GM12878 (cell line): ENCODE measurements around the gene ZNF775. TPM values are rescaled to one million over a fixed set of nuclear protein-coding genes. Genes with fewer than 3 reads are reported as not detected.
A peak's percentile ranks its signal among the peaks of the same experiment; 100 is the strongest.

ENCODE experiments used
- ATF3 ChIP-seq: IDR thresholded peaks from 2 replicates; pipeline ENCODE4 v1.6.1; 2011; ENCODE audit warnings: low read depth, mild to moderate bottlenecking, low read length, moderate library complexity, borderline replicate concordance; ENCODE audit errors: extremely low read depth
- ATF7 ChIP-seq: fragments of 450-650 bp; IDR thresholded peaks from 2 replicates; pipeline ENCODE4 v1.6.1; 2016; ENCODE audit warnings: low read depth, mild to moderate bottlenecking
- CBX3 ChIP-seq: fragments of 200-600 bp; sonication (generic); IDR thresholded peaks from 2 replicates; pipeline ENCODE4 v1.6.1; 2016; ENCODE audit warnings: low read depth, borderline replicate concordance
- CHD2 ChIP-seq: IDR thresholded peaks from 2 replicates; pipeline ENCODE4 v1.6.1; 2011; ENCODE audit warnings: low read depth, low read length, improper control_type of control experiment, borderline replicate concordance
- EED ChIP-seq: sonication (generic); IDR thresholded peaks from 2 replicates; pipeline ENCODE4 v1.6.1; 2016; ENCODE audit warnings: antibody characterized with exemption, low read depth
- HDAC2 ChIP-seq: fragments of 200-600 bp; sonication (generic); IDR thresholded peaks from 2 replicates; pipeline ENCODE4 v1.6.1; 2017
- IKZF2 ChIP-seq, 2 experiments: fragments of 450-650 bp; IDR thresholded peaks; 2 replicates each; pipeline ENCODE4 v1.6.1; 2017; ENCODE audit warnings: mild to moderate bottlenecking in 2 of 2, moderate library complexity in 2 of 2
- MEF2B ChIP-seq: fragments of 450-650 bp; IDR thresholded peaks from 2 replicates; pipeline ENCODE4 v1.6.1; 2018; ENCODE audit warnings: mild to moderate bottlenecking, moderate library complexity; ENCODE audit not compliant: partially characterized antibody, poor library complexity, severe bottlenecking
- NBN ChIP-seq: fragments of 450-650 bp; IDR thresholded peaks from 2 replicates; pipeline ENCODE4 v1.6.1; 2016
- NFIC ChIP-seq: IDR thresholded peaks from 2 replicates; pipeline ENCODE4 v1.6.1; 2012; ENCODE audit warnings: low read depth, mild to moderate bottlenecking, inconsistent platforms, low read length, moderate library complexity
- NFXL1 ChIP-seq: fragments of 450-650 bp; IDR thresholded peaks from 2 replicates; pipeline ENCODE4 v1.6.1; 2017; ENCODE audit warnings: antibody characterized with exemption, mild to moderate bottlenecking, borderline replicate concordance
- NR2C1 ChIP-seq: fragments of 450-650 bp; IDR thresholded peaks from 2 replicates; pipeline ENCODE4 v1.6.1; 2017; ENCODE audit warnings: antibody characterized with exemption, mild to moderate bottlenecking, moderate library complexity
- PRDM15 ChIP-seq: fragments of 450-650 bp; formaldehyde crosslinking; IDR thresholded peaks from 2 replicates; pipeline ENCODE4 v1.4.0; 2020; ENCODE audit warnings: mild to moderate bottlenecking, moderate library complexity
- RCOR1 ChIP-seq: conservative IDR thresholded peaks from 2 replicates; pipeline ENCODE4 v1.6.1; 2012; ENCODE audit warnings: low read depth, low read length, improper control_type of control experiment
- RELA ChIP-seq: fragments of 450-650 bp; IDR thresholded peaks from 2 replicates; pipeline ENCODE4 v1.8.0; 2014; ENCODE audit warnings: borderline replicate concordance; ENCODE audit not compliant: partially characterized antibody
- SIX5 ChIP-seq: IDR thresholded peaks from 2 replicates; pipeline ENCODE4 v1.6.1; 2011; ENCODE audit warnings: mild to moderate bottlenecking, low read depth, low read length, moderate library complexity; ENCODE audit not compliant: severe bottlenecking
- SKIL ChIP-seq: fragments of 450-650 bp; IDR thresholded peaks from 2 replicates; pipeline ENCODE4 v1.6.1; 2017; ENCODE audit warnings: mild to moderate bottlenecking, low read depth, inconsistent platforms; ENCODE audit not compliant: poor library complexity, severe bottlenecking
- ZBTB33 ChIP-seq: fragments of 450-650 bp; IDR thresholded peaks from 2 replicates; pipeline ENCODE4 v1.6.1; 2017; ENCODE audit warnings: mild to moderate bottlenecking
- ZNF274 ChIP-seq: IDR thresholded peaks from one replicate; pipeline ENCODE4 v1.8.0; 2011; ENCODE audit not compliant: insufficient read length, insufficient read depth
- ZNF687 ChIP-seq: fragments of 450-650 bp; IDR thresholded peaks from 2 replicates; pipeline ENCODE4 v1.6.1; 2017; ENCODE audit warnings: mild to moderate bottlenecking, moderate library complexity
- polyA plus RNA-seq, 11 experiments: library from polyadenylated mRNA; depleted of rRNA in 4 of 11; unstranded in 6 of 11; stranded (reverse) in 5 of 11; fragments of >200 nt; fragmentation: Nextera tagmentation in 4 of 11; fragmentation: Illumina TruSeq in 1 of 11; extraction: Ambion mirVana in 4 of 11; extraction: Trizol in 1 of 11; gene quantifications; 1 replicate in 1 of 11; 2 replicates in 10 of 11; pipeline versions ENCODE4 v1.2.1 to v1.2.3, GENCODE V29; 2011 to 2016; ENCODE audit warnings: inconsistent platforms in 2 of 11, missing spikeins in 2 of 11, low read depth in 1 of 11
- total RNA-seq, 4 experiments: library from RNA; depleted of rRNA in 3 of 4; stranded (reverse); fragments of >200 nt in 3 of 4; fragmentation: Illumina TruSeq in 1 of 4; extraction: Trizol in 1 of 4; gene quantifications; 2 replicates each; pipeline versions ENCODE4 v1.2.1 to v1.2.3, GENCODE V29; 2013 to 2021

The ZNF775 gene
- total and polyA plus RNA-seq, 10 of the 15 experiments (the other 5 are each of a cell fraction or from before 2014, with no cell fraction given), result 0.05 to 14.3 (median 2.1) TPM

- TF ChIP-seq ZNF687 (peak; percentile 97), ZNF274 (no peak), MEF2B (no peak), RCOR1 (no peak), ATF3 (no peak), RELA (peak; percentile 11), HDAC2 (no peak), EED (no peak), NFXL1 (no peak), SIX5 (no peak), SKIL (no peak), IKZF2 (IDR thresholded peaks at IDR 0.05) (peak in 1 of 2 experiments; percentile 21; a peak in 1 of 4 replicates), CBX3 (no peak), CHD2 (no peak), NR2C1 (peak; percentile 76), NBN (no peak), PRDM15 (CRISPR knock-in tag) (no peak), ATF7 (no peak), ZBTB33 (no peak), NFIC (no peak)
Observed at GRCh38 chr7:150357270-150357669, 21.9 kb upstream of the ZNF775 start (continued).
